Measurements from ENCODE around the gene ATP6V0C. TPM values are rescaled to one million over a fixed set of nuclear protein-coding genes. Genes with fewer than 3 reads are reported as not detected.

ATP6V0C gene
- total and polyA plus RNA-seq, 2 of the 8 experiments (the other 6 are each of a cell fraction or from before 2014, with no cell fraction given) = 125 to 176 TPM

- ChIA-PET POLR2A (ENCODE audit: partially characterized antibody) (interaction anchor here (1.7 to 5.6 kb wide), 2 partner anchors 7 to 374 kb away, joined by 3 to 108 read pairs; partner anchors contain the start of gene AMDHD2), CTCF (ENCODE audit: partially characterized antibody) (interaction anchor here (0.9 to 1.1 kb wide), 3 partner anchors 15 to 90 kb away, joined by 3 to 5 read pairs (median 3); no protein-coding TSS in a partner anchor)
- peaks cover 14% of the 10 kb centered on the region for H3K23me2 ChIP-seq (ENCODE audit: low read depth, low read length)
- peaks cover 0 to 9% (median 7%) of the 10 kb centered on the region in 4 experiments; a peak in 4 of 7 replicates for H3K4me1 ChIP-seq (replicated peaks in 1 of 4; ENCODE audit: control insufficient read depth in 3 of 4, insufficient read depth in 4 of 4, low read length in 3 of 4)
- peaks cover 5 to 25% (median 13%) of the 10 kb centered on the region in 4 experiments for H3K36me3 ChIP-seq (ENCODE audit: control insufficient read depth in 2 of 4, insufficient read depth in 4 of 4, low read length in 3 of 4)
- peaks cover 0 to 18% of the 10 kb centered on the region in 2 experiments for H4K20me1 ChIP-seq (replicated peaks in 1 of 2; ENCODE audit: control insufficient read depth in 1 of 2, insufficient read depth in 2 of 2, low read length in 2 of 2)
- H3K79me1 ChIP-seq (ENCODE audit: low read depth, low read length) = peaks cover under 1% of the 10 kb centered on the region
- no peak overlapping the region for H2BK12ac ChIP-seq (ENCODE audit: low read depth, low read length)
- no peak overlapping the region for H3K4me2 ChIP-seq (ENCODE audit: insufficient read depth in 1 of 2, low read depth in 2 of 2, low read length in 2 of 2)
- no peak overlapping the region for H3K14ac ChIP-seq (ENCODE audit: insufficient read length)
- no peak overlapping the region for H2AFZ ChIP-seq (ENCODE audit: low read length)
- H4K5ac ChIP-seq (ENCODE audit: insufficient read length, low read depth, low read length) = no peak overlapping the region
- no peak overlapping the region for H2BK120ac ChIP-seq (replicated peaks; ENCODE audit: low read depth, low read length)
- DNase-seq (ENCODE audit: low read depth in 1 of 2, low spot score in 2 of 2) (no peak), FAIRE-seq (no peak)
- H3K23ac ChIP-seq (ENCODE audit: insufficient read length) = no peak overlapping the region
- H2BK5ac ChIP-seq (ENCODE audit: low read depth, low read length) = no peak overlapping the region
- H2BK20ac ChIP-seq (ENCODE audit: low read length) = no peak overlapping the region
- H3K18ac ChIP-seq (ENCODE audit: extremely low read depth, low read length) = no peak overlapping the region
- H3K79me2 ChIP-seq (ENCODE audit: control insufficient read depth in 1 of 2, insufficient read depth in 2 of 2, low read length in 2 of 2) = no peaks in the 10 kb centered on the region
- no peak overlapping the region for H3K27ac ChIP-seq (ENCODE audit: low read depth, low read length)
- no peak overlapping the region; the same call in 1 of the 2 replicates for H4K8ac ChIP-seq (ENCODE audit: extremely low read depth, insufficient read depth, low read length)
- no peak overlapping the region for H3K4me3 ChIP-seq (ENCODE audit: extremely low read depth in 1 of 4, insufficient read depth in 2 of 4, low read depth in 3 of 4, low read length in 4 of 4)
- H2BK15ac ChIP-seq (ENCODE audit: low read length) = no peak overlapping the region
- WGBS, 2 experiments (ENCODE audit: extremely low coverage in 1 of 2, insufficient coverage in 1 of 2, insufficient read length in 1 of 2, insufficient replicate concordance in 2 of 2, low coverage in 1 of 2, low lambda C conversion rate in 2 of 2, missing lambda C conversion rate in 1 of 2) = 96% methylated on average over 36 of the region's 36 CpGs; no CpG with 5 or more reads in 1 of the 2 experiments
- no peak overlapping the region for H3K4ac ChIP-seq (replicated peaks; ENCODE audit: insufficient read length, low read depth, low read length)
- H3K9ac ChIP-seq (replicated peaks in 1 of 4; ENCODE audit: extremely low read depth in 1 of 4, low read depth in 3 of 4, low read length in 3 of 4) = no peak overlapping the region
- no peaks in the 10 kb centered on the region for H3K9me3 ChIP-seq (ENCODE audit: insufficient read depth in 2 of 2, low read depth in 1 of 2, low read length in 1 of 2)
- H3K56ac ChIP-seq (replicated peaks; ENCODE audit: insufficient read length, low read depth, low read length) = no peak overlapping the region
- H4K91ac ChIP-seq (replicated peaks; ENCODE audit: insufficient read length, low read length) = no peak overlapping the region
- no peaks in the 10 kb centered on the region for H3K27me3 ChIP-seq (replicated peaks in 1 of 4; ENCODE audit: control insufficient read depth in 3 of 4, extremely low read depth in 1 of 4, insufficient read depth in 3 of 4, low read length in 3 of 4)
- H2AK5ac ChIP-seq (ENCODE audit: low read depth, low read length) = no peak overlapping the region
- TF ChIP-seq SP1 (IDR thresholded peaks at IDR 0.05; ENCODE audit: low read depth, low read length) (no peak), CHD2 (IDR thresholded peaks at IDR 0.05; ENCODE audit: low read length) (no peak), SP4 (IDR thresholded peaks at IDR 0.05; ENCODE audit: low read length) (no peak), SRF (IDR thresholded peaks at IDR 0.05; ENCODE audit: low read depth, low read length) (no peak), CREB1 (IDR thresholded peaks at IDR 0.05) (no peak)
Observed at GRCh38 chr16:2528161-2529060, 14.7 kb downstream of the ATP6V0C start.

All from H1 (cell line).